Effector memory CD8-positive, alpha-beta T cell (primary cell): ENCODE measurements around the gene CSK.

Experiments used
- ATAC-seq: fragments of 150-1000 bp; cut with Tn5 transposase; replicated peaks from 2 replicates; pipeline ENCODE4 v1.10.0; 2021; ENCODE audit warnings: mild to moderate bottlenecking, moderate library complexity
- DNase-seq, 3 experiments: peaks; one replicate each; pipeline ENCODE4 v3.0.0; 2021
- H3K27ac Mint-ChIP-seq, 2 donors: one replicate each; pipeline ENCODE4 v1.8.0; 2022; ENCODE audit warnings: mild to moderate bottlenecking in 2 of 2, mixed read lengths in 2 of 2, moderate library complexity in 2 of 2
- H3K27me3 Mint-ChIP-seq, 2 donors: one replicate each; pipeline ENCODE4 v1.8.0; 2022; ENCODE audit warnings: mixed read lengths in 2 of 2
- H3K36me3 Mint-ChIP-seq: one replicate; pipeline ENCODE4 v1.8.0; 2022; ENCODE audit warnings: mild to moderate bottlenecking, moderate library complexity, mixed read lengths; ENCODE audit not compliant: insufficient read depth
- H3K4me1 Mint-ChIP-seq, 2 donors: one replicate each; pipeline ENCODE4 v1.8.0; 2022; ENCODE audit warnings: low read depth in 2 of 2, mixed read lengths in 2 of 2
- H3K4me3 Mint-ChIP-seq, 2 donors: one replicate each; pipeline ENCODE4 v1.8.0; 2022; ENCODE audit warnings: mild to moderate bottlenecking in 2 of 2, mixed read lengths in 2 of 2, moderate library complexity in 2 of 2
- H3K9me3 Mint-ChIP-seq, 2 donors: one replicate each; pipeline ENCODE4 v1.8.0; 2022; ENCODE audit warnings: mixed read lengths in 2 of 2

Gene CSK

DNA sequence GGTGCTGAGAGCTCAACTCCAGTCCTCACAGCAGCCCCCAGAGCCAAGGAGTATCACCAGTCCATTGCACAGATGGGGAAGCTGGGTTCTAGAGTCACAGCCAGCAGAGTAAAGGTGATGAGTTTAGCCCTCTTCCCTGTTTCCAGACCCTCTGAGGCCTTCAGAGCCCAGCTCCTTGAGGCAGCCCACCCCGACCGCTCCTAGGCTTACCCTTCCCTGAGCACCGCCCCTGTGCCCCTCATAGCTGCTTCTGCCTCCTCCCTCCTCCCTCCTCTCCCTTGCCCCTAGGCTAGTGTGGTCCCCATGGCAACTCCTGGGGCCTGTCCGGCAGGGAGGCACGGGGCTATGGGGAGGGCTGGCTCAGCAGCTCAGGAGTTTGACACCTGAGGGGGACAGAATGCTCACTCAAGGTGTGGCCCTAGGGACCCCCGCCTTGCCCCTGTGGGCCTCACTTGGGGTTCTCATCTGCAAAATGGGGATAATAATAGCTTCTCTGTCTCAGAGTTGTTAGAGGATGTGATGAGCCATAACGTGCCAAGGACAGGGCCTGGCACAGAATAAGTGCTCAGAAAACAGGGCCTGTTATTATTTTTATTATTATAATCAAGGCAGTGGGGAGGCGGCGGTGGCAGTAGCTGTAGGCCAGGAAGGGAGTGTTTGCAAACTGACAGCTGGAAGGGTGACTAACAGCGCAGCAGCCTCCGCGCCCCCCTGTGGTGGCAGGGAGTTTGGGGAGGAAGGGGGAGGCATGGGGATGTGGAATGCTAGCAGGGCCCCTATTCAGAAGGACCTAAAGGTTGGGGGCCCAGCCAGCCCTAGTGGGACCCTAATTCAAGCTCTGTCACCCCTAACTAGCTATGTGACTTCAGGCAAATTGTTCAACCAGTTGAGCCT is 11.5 kb downstream of the CSK start:
- no peaks in the 10 kb centered on the region for H3K9me3 Mint-ChIP-seq
- H3K27ac Mint-ChIP-seq = peak overlapping the region; percentile 84 to 96
- ATAC-seq (peak; percentile 51), DNase-seq (peak; percentile 73 to 79 (median 76))
- H3K4me1 Mint-ChIP-seq = peaks cover 75 to 81% of the 10 kb centered on the region in 2 donors
- peak overlapping the region; percentile 80 to 82 for H3K4me3 Mint-ChIP-seq
- H3K36me3 Mint-ChIP-seq = peaks cover 73% of the 10 kb centered on the region
- no peaks in the 10 kb centered on the region for H3K27me3 Mint-ChIP-seq

GRCh38 chr15:74794248-74794969 is 12.5 kb downstream of the CSK start:
- Mint-ChIP-seq H3K4me3 (peak overlapping the region; percentile 71 to 79), H3K27ac (peak overlapping the region; percentile 83 to 86), H3K4me1 (peaks cover 72 to 77% of the 10 kb centered on the region in 2 donors), H3K36me3 (peaks cover 68% of the 10 kb centered on the region), H3K9me3 (no peaks in the 10 kb centered on the region), H3K27me3 (no peaks in the 10 kb centered on the region)
- DNase-seq = no peak
- no peak for ATAC-seq

DNA sequence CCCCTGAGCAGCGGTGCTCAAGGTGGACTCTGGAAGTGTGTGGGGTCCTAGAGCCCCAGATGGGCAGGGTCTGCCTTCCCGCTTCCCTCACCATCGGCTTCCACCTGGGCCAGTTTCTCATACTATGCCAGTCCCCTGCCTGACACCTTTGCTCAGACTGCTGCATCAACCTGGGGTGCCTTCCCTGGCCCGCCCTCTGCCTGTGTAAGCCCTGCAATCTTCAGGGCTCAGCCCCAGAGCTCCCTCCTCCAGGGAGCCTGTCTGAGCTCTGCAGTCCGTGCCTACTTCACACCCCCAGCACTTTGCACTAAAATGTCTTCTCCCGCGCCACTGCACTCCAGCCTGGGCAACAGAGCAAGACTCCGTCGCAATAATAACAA is 13.1 kb downstream of the CSK start:
- Mint-ChIP-seq H3K36me3 (peaks cover 68% of the 10 kb centered on the region), H3K27ac (peak overlapping the region; percentile 83 to 86), H3K4me3 (peak overlapping the region; percentile 71 to 79), H3K4me1 (peaks cover 72 to 74% of the 10 kb centered on the region in 2 donors), H3K9me3 (no peaks in the 10 kb centered on the region), H3K27me3 (no peaks in the 10 kb centered on the region)
- DNase-seq = no peak
- ATAC-seq = no peak

DNA sequence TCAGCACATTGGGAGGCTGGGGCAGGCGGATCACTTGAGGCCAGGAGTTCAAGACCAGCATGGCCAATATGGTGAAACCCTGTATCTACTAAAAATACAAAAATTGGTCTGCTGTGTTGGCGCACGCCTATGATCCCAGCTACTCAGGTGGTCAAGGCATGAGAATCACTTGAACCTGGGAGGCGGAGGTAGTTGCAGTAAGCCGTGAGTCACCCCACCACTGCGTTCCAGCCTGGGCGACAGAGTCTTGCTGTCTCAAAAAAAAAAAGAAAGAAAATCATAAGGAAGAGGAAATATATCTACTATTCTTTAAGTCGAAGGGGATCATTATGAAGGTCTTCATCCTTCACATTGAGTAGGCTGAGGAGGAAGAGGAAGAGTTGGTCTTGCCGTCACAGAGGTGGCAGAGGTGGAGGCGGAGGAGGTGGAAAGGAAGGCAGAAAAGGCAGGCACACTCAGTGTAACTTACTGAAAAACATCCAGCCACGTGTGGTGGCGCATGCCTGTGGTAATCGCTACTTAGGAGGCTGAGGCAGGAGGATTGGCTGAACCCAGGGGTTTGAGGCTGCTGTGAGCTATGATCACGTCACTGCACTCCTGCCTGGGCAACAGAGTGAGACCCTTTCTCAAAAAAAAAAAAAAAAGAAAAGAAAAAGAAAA is 14.2 kb downstream of the CSK start:
- H3K4me3 Mint-ChIP-seq = peak overlapping the region; percentile 51 to 75
- H3K36me3 Mint-ChIP-seq = peaks cover 68% of the 10 kb centered on the region
- H3K4me1 Mint-ChIP-seq = peaks cover 70% of the 10 kb centered on the region in 2 donors
- ATAC-seq (no peak), DNase-seq (no peak)
- H3K9me3 Mint-ChIP-seq = no peaks in the 10 kb centered on the region
- H3K27me3 Mint-ChIP-seq = no peaks in the 10 kb centered on the region
- H3K27ac Mint-ChIP-seq = peak overlapping the region; percentile 83 to 86

DNA sequence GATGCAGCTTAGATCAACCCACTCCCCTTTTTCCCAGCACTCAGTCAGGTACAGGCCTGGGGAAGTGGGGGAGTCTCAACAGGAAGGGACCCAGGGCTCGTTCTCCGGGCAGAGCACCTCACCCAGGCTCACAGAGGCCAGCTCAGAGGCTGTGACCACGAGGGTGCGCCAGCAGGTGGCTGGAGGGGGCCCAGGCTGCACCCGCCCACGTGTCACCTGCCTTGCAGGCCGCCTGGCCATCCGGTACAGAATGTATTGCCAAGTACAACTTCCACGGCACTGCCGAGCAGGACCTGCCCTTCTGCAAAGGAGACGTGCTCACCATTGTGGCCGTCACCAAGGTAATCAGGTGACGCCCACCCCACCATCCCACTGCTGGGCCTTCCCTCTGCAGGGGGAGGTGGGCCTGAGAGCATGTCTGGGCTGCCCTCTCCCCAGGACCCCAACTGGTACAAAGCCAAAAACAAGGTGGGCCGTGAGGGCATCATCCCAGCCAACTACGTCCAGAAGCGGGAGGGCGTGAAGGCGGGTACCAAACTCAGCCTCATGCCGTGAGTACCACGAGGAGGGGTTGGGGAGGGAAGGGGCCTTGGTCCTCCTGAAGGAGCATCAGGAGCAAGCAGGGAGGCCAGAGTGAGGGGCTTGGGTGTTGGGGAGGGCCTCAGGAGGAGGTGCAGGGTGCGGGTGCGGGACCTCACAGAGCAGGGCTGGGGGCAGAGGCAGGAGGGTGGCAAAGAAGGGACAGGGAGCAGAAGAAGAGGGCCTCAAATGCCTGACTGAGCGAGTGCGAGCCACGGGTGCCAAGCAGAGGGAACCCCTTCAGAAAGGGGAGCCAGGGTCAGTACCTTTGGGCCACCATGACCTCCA is 16.7 kb downstream of the CSK start:
- no peaks in the 10 kb centered on the region for H3K27me3 Mint-ChIP-seq
- H3K4me1 Mint-ChIP-seq = peaks cover 47 to 49% of the 10 kb centered on the region in 2 donors
- peak overlapping the region; percentile 57 to 58 for H3K4me3 Mint-ChIP-seq
- H3K9me3 Mint-ChIP-seq = no peaks in the 10 kb centered on the region
- peak overlapping the region; percentile 91 to 94 for H3K27ac Mint-ChIP-seq
- peaks cover 78% of the 10 kb centered on the region for H3K36me3 Mint-ChIP-seq
- ATAC-seq (no peak), DNase-seq (no peak)

DNA sequence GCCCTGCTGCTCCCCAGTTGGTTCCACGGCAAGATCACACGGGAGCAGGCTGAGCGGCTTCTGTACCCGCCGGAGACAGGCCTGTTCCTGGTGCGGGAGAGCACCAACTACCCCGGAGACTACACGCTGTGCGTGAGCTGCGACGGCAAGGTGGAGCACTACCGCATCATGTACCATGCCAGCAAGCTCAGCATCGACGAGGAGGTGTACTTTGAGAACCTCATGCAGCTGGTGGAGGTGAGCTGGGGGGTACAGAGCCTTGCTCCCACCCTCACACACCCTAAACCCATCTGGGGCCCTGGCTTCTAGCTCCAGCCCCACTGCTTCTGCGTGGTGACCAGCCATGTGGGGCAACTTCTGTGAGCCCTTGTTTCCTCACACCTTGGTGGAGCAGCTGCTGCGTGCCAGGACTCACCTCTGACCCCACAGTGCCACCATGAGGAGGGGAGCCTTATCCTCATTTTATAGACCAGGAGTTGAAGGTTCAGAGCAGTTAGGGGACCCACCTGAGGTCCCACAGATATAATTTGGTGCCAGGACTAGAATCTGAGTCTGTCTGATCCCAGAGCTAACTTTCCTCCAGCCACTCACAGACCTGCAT is 17.5 kb downstream of the CSK start:
- H3K4me3 Mint-ChIP-seq = peak overlapping the region in 1 of 2 donors; percentile 57
- DNase-seq = no peak
- peak overlapping the region; percentile 91 to 94 for H3K27ac Mint-ChIP-seq
- ATAC-seq = peak; percentile 5
- no peaks in the 10 kb centered on the region for H3K9me3 Mint-ChIP-seq
- H3K36me3 Mint-ChIP-seq = peaks cover 81% of the 10 kb centered on the region
- H3K4me1 Mint-ChIP-seq = peaks cover 49% of the 10 kb centered on the region in 2 donors
- H3K27me3 Mint-ChIP-seq = no peaks in the 10 kb centered on the region

- Mint-ChIP-seq H3K36me3 (peaks cover 75% of the 10 kb centered on the region), H3K27me3 (no peaks in the 10 kb centered on the region), H3K4me1 (peaks cover 43 to 46% of the 10 kb centered on the region in 2 donors), H3K4me3 (peak overlapping the region; percentile 51 to 57), H3K9me3 (no peaks in the 10 kb centered on the region), H3K27ac (peak overlapping the region; percentile 91 to 94)
- ATAC-seq (peak; percentile 95), DNase-seq (peak; percentile 88 to 90 (median 89))
These were observed 18.1 kb downstream of the CSK start for GRCh38 chr15:74799856-74800558.

- ATAC-seq (no peak), DNase-seq (no peak)
- Mint-ChIP-seq H3K9me3 (no peaks in the 10 kb centered on the region), H3K36me3 (peaks cover 70% of the 10 kb centered on the region), H3K4me3 (no peak overlapping the region), H3K27me3 (no peaks in the 10 kb centered on the region), H3K4me1 (peaks cover 37 to 41% of the 10 kb centered on the region in 2 donors), H3K27ac (peak overlapping the region; percentile 91 to 94)
These were observed 18.7 kb downstream of the CSK start for GRCh38 chr15:74800559-74801094.

- H3K36me3 Mint-ChIP-seq = peaks cover 63% of the 10 kb centered on the region
- H3K4me1 Mint-ChIP-seq = peaks cover 33 to 36% of the 10 kb centered on the region in 2 donors
- no peak for ATAC-seq
- H3K27me3 Mint-ChIP-seq = no peaks in the 10 kb centered on the region
- no peaks in the 10 kb centered on the region for H3K9me3 Mint-ChIP-seq
- no peak overlapping the region for H3K4me3 Mint-ChIP-seq
- H3K27ac Mint-ChIP-seq = peak overlapping the region in 1 of 2 donors; percentile 8
- DNase-seq = no peak
These were observed 19.6 kb downstream of the CSK start for GRCh38 chr15:74801311-74801997.

- no peak for DNase-seq
- H3K36me3 Mint-ChIP-seq = peaks cover 61% of the 10 kb centered on the region
- H3K27ac Mint-ChIP-seq = peak overlapping the region in 1 of 2 donors; percentile 60
- H3K27me3 Mint-ChIP-seq = no peaks in the 10 kb centered on the region
- no peak for ATAC-seq
- H3K9me3 Mint-ChIP-seq = no peaks in the 10 kb centered on the region
- peaks cover 36 to 37% of the 10 kb centered on the region in 2 donors for H3K4me1 Mint-ChIP-seq
- H3K4me3 Mint-ChIP-seq = no peak overlapping the region
These were observed 20.4 kb downstream of the CSK start for GRCh38 chr15:74802290-74802689.

DNA sequence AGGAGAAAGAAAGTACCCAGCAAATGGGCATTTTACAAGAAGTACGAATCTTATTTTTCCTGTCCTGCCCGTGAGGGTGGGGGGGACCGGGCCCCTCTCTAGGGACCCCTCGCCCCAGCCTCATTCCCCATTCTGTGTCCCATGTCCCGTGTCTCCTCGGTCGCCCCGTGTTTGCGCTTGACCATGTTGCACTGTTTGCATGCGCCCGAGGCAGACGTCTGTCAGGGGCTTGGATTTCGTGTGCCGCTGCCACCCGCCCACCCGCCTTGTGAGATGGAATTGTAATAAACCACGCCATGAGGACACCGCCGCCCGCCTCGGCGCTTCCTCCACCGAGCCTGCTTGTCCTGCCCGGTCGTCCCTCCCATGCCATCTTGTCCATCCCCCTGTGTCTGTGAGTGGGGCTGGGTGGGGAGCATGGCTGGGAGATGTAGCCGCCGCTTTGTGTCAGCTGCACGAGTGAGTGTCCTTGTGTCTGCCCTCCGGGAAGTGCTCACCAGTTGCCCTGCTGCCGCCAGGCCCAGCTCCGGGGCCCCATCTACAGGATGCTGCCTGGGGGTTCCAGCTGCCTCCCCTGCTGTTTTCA is 21.1 kb downstream of the CSK start:
- H3K4me1 Mint-ChIP-seq = peaks cover 33 to 34% of the 10 kb centered on the region in 2 donors
- DNase-seq (no peak), ATAC-seq (no peak)
- peaks cover 59% of the 10 kb centered on the region for H3K36me3 Mint-ChIP-seq
- H3K27me3 Mint-ChIP-seq = no peaks in the 10 kb centered on the region
- H3K9me3 Mint-ChIP-seq = no peaks in the 10 kb centered on the region
- no peak overlapping the region for H3K4me3 Mint-ChIP-seq
- peak overlapping the region; percentile 60 to 65 for H3K27ac Mint-ChIP-seq
